MG63 (cell line): ENCODE results near the gene NSUN5. TPM values are rescaled to one million over a fixed set of nuclear protein-coding genes. Genes with fewer than 3 reads are reported as not detected.
"Not testable (repeated sequence)": the region's sequence is repeated elsewhere in the genome, so short reads cannot be mapped to it uniquely, and the experiment has no call there.

Experiments used
- DNase-seq: peaks from one replicate; pipeline ENCODE4 v3.0.0-alpha.2; 2020
- H3K27me3 ChIP-seq: fragments of 250-450 bp; sonication (Bioruptor Pico); 2 replicates; pipeline ENCODE4 v1.5.1; 2020; ENCODE audit warnings: mild to moderate bottlenecking, moderate library complexity
- H3K36me3 ChIP-seq: fragments of 250-450 bp; sonication (Bioruptor Pico); 2 replicates; pipeline ENCODE4 v1.5.1; 2020; ENCODE audit warnings: mild to moderate bottlenecking, moderate library complexity
- H3K4me3 ChIP-seq: fragments of 250-450 bp; sonication (Bioruptor Pico); 2 replicates; pipeline ENCODE4 v1.5.1; 2020; ENCODE audit warnings: mild to moderate bottlenecking, moderate library complexity
- H3K9me3 ChIP-seq: fragments of 250-450 bp; sonication (Bioruptor Pico); 2 replicates; pipeline ENCODE4 v1.5.1; 2020; ENCODE audit warnings: mild to moderate bottlenecking, moderate library complexity
- total RNA-seq: library from RNA; depleted of rRNA; stranded (reverse); fragments of >200 nt; shearing (Covaris generic); gene quantifications from 2 replicates; pipeline ENCODE4 v1.2.3, GENCODE V29; 2014; ENCODE audit warnings: low replicate concordance

The NSUN5 gene
- total RNA-seq, 1 experiment from 2014 or later = 44.7 TPM

DNA sequence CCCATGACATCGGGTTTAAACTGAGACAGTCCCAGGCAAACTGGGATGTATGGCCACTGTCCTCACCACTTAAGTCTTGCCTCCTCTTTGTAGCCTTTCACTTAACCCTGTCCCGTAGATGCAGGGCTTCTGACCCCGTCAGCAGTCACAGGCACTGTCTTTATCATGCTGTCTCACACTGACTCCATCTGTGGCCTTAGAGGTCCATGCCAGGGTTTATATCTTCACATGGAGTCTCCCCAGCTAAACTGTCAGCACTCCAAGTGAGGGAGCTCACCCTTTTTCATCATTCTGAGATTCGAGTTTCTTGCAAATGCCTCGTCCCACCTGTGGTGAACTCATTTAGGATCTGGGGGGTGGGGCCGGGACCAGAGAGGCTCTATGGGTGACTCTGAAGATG is 22.1 kb upstream of the NSUN5 start:
- no peak for DNase-seq
- H3K36me3 ChIP-seq = no peaks in the 10 kb centered on the region

DNA sequence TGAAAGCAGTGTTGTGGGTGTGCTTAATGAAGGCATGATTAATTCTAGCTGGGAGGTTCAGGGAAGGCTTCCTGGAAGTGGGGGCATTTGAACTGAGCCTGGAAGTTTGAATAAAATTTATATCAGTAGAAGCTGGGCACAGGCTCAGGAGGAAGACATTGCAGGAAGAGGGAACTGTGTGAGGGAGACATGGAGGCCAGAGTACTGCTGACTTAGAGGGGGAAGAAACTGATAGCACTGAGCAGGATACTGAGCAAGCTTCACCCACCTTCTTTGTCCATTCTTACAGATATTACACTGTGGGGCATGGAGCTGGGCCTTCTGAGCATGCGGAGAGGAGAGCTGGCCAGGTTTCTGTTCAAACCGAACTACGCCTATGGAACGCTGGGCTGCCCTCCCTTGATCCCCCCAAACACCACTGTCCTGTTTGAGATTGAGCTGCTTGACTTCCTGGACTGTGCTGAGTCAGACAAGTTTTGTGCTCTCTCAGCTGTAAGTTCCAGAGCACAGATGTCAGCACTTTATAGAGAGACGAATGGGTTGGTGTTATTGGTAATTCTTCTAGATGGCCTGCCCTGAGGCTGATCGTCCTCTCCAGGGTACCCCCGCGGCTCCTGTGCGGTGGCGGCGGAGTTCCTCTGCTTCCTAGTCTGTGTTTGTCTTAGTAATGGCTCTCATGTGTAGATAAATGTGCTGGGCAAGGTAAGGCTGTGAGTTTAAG is 21.4 kb upstream of the NSUN5 start:
- no peaks in the 10 kb centered on the region for H3K36me3 ChIP-seq
- DNase-seq = no peak
- no peaks in the 10 kb centered on the region for H3K9me3 ChIP-seq
- H3K4me3 ChIP-seq = no peak overlapping the region
- H3K27me3 ChIP-seq = no peaks in the 10 kb centered on the region

More for the DNA sequence above, 22.1 kb upstream of the NSUN5 start:
- Histone ChIP-seq H3K9me3 (no peaks in the 10 kb centered on the region), H3K27me3 (no peaks in the 10 kb centered on the region), H3K4me3 (no peak overlapping the region)

- Histone ChIP-seq H3K9me3 (no peaks in the 10 kb centered on the region), H3K36me3 (no peaks in the 10 kb centered on the region), H3K4me3 (no peak overlapping the region), H3K27me3 (no peaks in the 10 kb centered on the region)
- no peak for DNase-seq
These were observed 20.1 kb upstream of the NSUN5 start for GRCh38 chr7:73328696-73329095.

GRCh38 chr7:73327922-73328321 is 19.3 kb upstream of the NSUN5 start, which contains the start of the genes FKBP6 and TRIM50:
Gene FKBP6, plus strand, starts transcription at chr7:73328161. Its CDS starts 268 bp downstream, at chr7:73328429.
Gene TRIM50, minus strand, starts transcription at chr7:73328082. Its CDS starts 3,295 bp downstream, at chr7:73324787.
- H3K9me3 ChIP-seq, H3K27me3 ChIP-seq, H3K36me3 ChIP-seq, H3K4me3 ChIP-seq, DNase-seq: not testable (repeated sequence)

DNA sequence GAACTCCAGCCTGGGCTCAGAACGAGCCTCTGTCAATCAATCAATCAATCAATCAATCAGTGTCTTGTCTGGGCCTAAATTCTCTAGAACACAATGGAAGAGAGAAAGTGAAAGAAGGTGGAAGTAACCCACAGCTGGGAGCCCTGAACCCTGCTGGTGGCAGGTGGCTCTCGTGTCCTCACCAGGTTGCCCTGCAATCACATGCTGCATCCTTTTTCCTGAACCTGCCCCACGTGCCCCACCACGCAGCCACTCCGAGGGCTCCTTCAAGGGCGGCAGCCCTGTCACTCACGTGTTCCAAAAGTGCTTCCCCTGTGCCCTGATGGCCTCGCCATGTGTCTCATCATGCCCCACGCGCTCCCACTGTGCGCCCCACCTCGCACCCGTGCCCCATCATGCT is 18.8 kb upstream of the NSUN5 start:
- not testable (repeated sequence) for H3K27me3 ChIP-seq, H3K9me3 ChIP-seq, DNase-seq, H3K4me3 ChIP-seq, H3K36me3 ChIP-seq

DNA sequence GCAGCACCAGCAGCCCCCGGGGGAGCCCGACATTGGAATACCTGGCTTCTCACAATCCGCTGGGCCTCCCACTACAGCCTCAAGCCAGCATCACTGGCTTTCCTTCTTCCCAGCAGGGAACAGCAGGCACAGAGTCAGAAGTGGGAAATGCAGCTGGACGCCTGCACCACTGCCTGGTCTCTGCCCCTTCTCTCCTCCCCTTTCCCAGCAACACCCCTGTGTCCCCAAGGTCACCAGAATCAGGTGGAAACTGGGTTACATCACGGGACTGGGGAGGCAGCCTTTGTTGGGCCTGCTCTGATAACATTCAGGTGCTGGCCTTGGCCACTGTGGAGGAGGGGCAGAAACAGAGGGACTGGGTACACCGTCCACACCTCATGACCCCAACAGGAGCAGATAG is 16.8 kb upstream of the NSUN5 start:
- H3K36me3 ChIP-seq, H3K27me3 ChIP-seq, DNase-seq: not testable (repeated sequence)

GRCh38 chr7:73324081-73324845 is 15.6 kb upstream of the NSUN5 start:
- not testable (repeated sequence) for H3K4me3 ChIP-seq, H3K36me3 ChIP-seq, H3K27me3 ChIP-seq, H3K9me3 ChIP-seq
- peak; percentile 32 for DNase-seq

More for the DNA sequence above, 16.8 kb upstream of the NSUN5 start:
- H3K9me3 ChIP-seq, H3K4me3 ChIP-seq: not testable (repeated sequence)

DNA sequence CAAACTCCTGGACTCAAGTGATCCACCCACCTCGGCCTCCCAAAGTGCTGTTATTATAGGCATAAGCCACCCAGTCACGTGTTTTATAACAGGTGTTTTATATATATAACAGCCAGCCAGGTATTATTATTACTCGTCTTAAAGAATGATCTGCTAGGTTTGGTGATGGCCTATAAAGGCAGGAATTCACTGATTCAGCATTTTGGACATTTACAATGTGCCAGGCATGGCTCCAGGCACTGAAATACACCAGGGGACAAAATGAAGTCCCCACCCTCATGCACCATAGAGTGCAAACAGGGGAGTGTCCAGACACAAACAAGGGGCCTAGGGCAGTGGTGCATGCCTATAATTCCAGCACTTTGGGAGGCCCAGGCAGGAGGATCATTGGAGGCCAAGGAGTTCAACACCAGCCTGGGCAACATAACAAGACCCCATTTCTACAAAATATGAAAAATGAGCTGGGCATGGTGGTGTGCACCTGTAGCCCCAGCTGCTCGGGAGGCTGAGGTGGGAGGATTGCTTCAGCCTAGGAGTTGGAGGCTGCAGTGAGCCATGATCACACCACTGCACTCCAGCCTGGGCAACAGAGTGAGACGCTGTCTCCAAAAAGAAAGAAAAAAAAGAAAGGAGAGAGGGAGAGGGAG is 14.9 kb upstream of the NSUN5 start:
- not testable (repeated sequence) for H3K9me3 ChIP-seq, H3K27me3 ChIP-seq, H3K36me3 ChIP-seq, H3K4me3 ChIP-seq, DNase-seq

- DNase-seq, H3K9me3 ChIP-seq, H3K36me3 ChIP-seq, H3K4me3 ChIP-seq, H3K27me3 ChIP-seq: not testable (repeated sequence)
These were observed 11.4 kb upstream of the NSUN5 start for GRCh38 chr7:73320009-73320408.

DNA sequence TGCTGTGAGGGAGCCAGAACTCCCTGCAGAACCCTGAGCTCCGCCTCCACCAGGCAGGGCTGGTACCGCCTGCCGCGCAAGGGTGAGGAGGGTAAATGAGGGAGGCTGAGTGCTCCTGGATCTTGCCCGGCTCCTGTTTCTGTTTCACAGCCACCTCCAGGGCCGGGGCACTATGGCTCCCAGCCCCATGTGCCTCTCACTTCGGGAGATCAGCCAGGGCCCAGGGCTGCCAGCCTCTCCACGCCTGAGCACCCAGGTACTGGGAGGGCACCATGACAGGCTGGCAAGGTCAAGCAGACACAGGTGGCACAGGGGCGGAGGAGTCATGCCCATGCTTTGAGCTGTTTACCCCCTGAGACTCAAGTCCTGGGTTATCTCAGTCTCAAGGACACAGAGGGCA is 10.9 kb upstream of the NSUN5 start:
- H3K9me3 ChIP-seq, H3K36me3 ChIP-seq, H3K27me3 ChIP-seq, DNase-seq, H3K4me3 ChIP-seq: not testable (repeated sequence)

GRCh38 chr7:73318656-73319204 is 10.1 kb upstream of the NSUN5 start:
- H3K4me3 ChIP-seq, H3K9me3 ChIP-seq, DNase-seq, H3K27me3 ChIP-seq, H3K36me3 ChIP-seq: not testable (repeated sequence)

GRCh38 chr7:73316521-73316920 is 7.9 kb upstream of the NSUN5 start:
- Histone ChIP-seq H3K27me3 (no peaks in the 10 kb centered on the region), H3K36me3 (no peaks in the 10 kb centered on the region), H3K4me3 (no peak overlapping the region), H3K9me3 (no peaks in the 10 kb centered on the region)
- no peak for DNase-seq

DNA sequence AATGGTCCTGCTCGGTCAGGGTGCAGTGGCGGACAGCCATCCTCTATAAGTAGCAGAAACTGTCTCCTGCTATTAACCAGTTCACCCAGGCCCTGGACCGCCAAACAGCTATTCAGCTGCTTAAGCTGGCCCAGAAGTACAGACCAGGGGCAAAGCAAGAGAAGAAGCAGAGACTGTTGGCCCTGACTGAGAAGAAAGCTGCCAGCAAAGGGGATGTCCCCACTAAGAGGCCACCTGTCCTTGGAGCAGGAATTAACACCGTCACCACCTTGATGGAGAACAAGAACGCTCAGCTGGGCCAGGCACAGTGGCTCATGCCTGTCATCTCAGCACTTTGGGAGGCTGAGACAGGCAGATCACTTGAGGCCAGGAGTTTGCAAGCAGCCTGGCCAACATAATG is 5.6 kb upstream of the NSUN5 start:
- Histone ChIP-seq H3K4me3 (no peak overlapping the region), H3K36me3 (no peaks in the 10 kb centered on the region), H3K27me3 (no peaks in the 10 kb centered on the region), H3K9me3 (no peaks in the 10 kb centered on the region)
- no peak for DNase-seq

DNA sequence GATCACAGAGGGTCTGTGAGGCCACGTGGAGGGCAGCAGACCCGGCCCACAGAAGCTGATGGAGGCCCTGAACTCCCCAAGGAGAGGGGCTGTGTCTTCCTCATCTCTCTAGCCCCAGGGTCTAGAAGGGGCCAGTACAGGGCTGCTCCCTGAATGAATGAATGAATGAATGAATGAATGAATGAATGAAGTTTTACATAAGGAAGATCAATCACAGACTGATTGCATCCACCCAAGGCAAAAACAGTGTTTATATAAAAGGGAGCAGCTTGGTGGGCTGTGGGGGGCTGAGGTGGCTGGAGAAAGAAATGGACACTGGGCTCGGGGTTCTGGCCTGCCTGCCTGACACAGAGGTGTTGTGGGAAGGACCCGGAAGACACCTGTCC is 4.9 kb upstream of the NSUN5 start:
- Histone ChIP-seq H3K9me3 (no peaks in the 10 kb centered on the region), H3K4me3 (no peak overlapping the region), H3K36me3 (no peaks in the 10 kb centered on the region), H3K27me3 (no peaks in the 10 kb centered on the region)
- DNase-seq = no peak

GRCh38 chr7:73312831-73313520 is 4.3 kb upstream of the NSUN5 start:
- Histone ChIP-seq H3K4me3 (no peak overlapping the region), H3K9me3 (no peaks in the 10 kb centered on the region), H3K27me3 (no peaks in the 10 kb centered on the region), H3K36me3 (no peaks in the 10 kb centered on the region)
- no peak for DNase-seq

- not testable (repeated sequence) for H3K27me3 ChIP-seq, H3K4me3 ChIP-seq, DNase-seq, H3K9me3 ChIP-seq, H3K36me3 ChIP-seq
These were observed 2.8 kb upstream of the NSUN5 start for GRCh38 chr7:73311421-73311820.
